GM19463 (cell line): ENCODE data around the gene BHMT2.

ENCODE experiments used
- ATAC-seq: cut with Tn5 transposase; IDR thresholded peaks from one replicate; pipeline ENCODE4 v1.9.1; 2021; ENCODE audit warnings: mild to moderate bottlenecking, moderate library complexity; ENCODE audit not compliant: unreplicated experiment

BHMT2 gene

GRCh38 chr5:79059674-79060073 is 9.9 kb upstream of the BHMT2 start:
- no peak for ATAC-seq

- no peak for ATAC-seq
Measured at GRCh38 chr5:79062436-79062835, 7.1 kb upstream of the BHMT2 start.

GRCh38 chr5:79070350-79070667 is 742 bp downstream of the BHMT2 start:
- no peak for ATAC-seq

GRCh38 chr5:79074641-79075040 is 5.1 kb downstream of the BHMT2 start:
- ATAC-seq = no peak

GRCh38 chr5:79075646-79076426 is 6.3 kb downstream of the BHMT2 start:
- no peak for ATAC-seq

GRCh38 chr5:79076819-79077218 is 7.3 kb downstream of the BHMT2 start:
- ATAC-seq = no peak

- no peak for ATAC-seq
Measured at GRCh38 chr5:79077680-79078365, 8.3 kb downstream of the BHMT2 start.

- ATAC-seq = no peak
Measured at GRCh38 chr5:79080804-79081203, 11.2 kb downstream of the BHMT2 start.

- no peak for ATAC-seq
Measured at GRCh38 chr5:79081779-79082178, 12.2 kb downstream of the BHMT2 start.

GRCh38 chr5:79086116-79086515 is 16.5 kb downstream of the BHMT2 start:
- no peak for ATAC-seq

GRCh38 chr5:79088507-79088906 is 18.9 kb downstream of the BHMT2 start:
- ATAC-seq = no peak

- no peak for ATAC-seq
Measured at GRCh38 chr5:79091064-79091463, 21.5 kb downstream of the BHMT2 start.

GRCh38 chr5:79093762-79094161 is 24.2 kb downstream of the BHMT2 start:
- ATAC-seq = no peak

- ATAC-seq = no peak
Measured at GRCh38 chr5:79105868-79106267, 36.3 kb downstream of the BHMT2 start.

- no peak for ATAC-seq
Measured at GRCh38 chr5:79107020-79107796, 37.6 kb downstream of the BHMT2 start.

GRCh38 chr5:79108086-79108485 is 38.5 kb downstream of the BHMT2 start:
- ATAC-seq = no peak

GRCh38 chr5:79108792-79109191 is 39.2 kb downstream of the BHMT2 start:
- ATAC-seq = no peak

- ATAC-seq = no peak
Measured at GRCh38 chr5:79109527-79110492, 40.2 kb downstream of the BHMT2 start.

- no peak for ATAC-seq
Measured at GRCh38 chr5:79111387-79111959, 41.9 kb downstream of the BHMT2 start, which contains the start of gene BHMT. Gene BHMT, plus strand, starts transcription at chr5:79111809. Its CDS starts 77 bp downstream, at chr5:79111886.
